ENCODE data around the gene PLAAT2.

Gene PLAAT2

DNA sequence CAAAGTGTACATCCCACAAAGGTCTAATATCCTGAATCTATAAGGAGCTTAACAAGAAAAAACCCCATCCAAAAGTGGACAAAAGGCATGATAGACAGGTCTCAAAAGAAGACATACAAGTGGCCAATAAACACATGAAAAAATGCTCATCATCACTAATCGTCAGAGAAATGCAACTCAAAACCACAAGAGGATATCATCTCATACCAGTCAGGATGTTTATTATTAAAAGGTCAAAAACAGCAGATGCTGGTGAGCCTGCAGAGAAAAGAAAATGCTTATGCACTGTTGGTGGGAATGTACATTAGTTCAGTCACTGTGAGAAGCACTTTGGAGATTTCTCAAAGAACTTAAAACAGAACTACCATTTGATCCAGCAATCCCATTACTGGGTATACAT lies 44.6 kb downstream of the PLAAT2 start:
- DNase-seq (ENCODE audit: low read depth) = no peak

DNA sequence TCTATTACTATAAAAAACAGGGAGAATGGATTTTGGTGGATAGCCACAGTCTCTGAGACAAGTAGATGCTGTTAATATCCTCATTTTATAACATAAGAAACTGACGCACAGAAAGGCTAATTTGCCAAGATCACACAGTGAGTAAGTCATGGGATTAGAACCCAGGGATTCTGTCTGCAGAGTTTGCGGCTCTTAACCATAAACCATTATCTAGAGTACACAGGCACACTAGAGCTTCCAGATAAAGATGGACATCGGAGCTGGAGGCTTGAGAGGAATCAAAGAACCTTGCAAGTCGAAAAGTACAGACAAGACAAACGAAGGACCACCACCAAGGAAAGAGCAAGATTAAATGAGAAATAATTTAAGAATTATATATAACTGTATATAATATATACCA lies 46.0 kb downstream of the PLAAT2 start:
- DNase-seq (ENCODE audit: low read depth) = no peak

DNA sequence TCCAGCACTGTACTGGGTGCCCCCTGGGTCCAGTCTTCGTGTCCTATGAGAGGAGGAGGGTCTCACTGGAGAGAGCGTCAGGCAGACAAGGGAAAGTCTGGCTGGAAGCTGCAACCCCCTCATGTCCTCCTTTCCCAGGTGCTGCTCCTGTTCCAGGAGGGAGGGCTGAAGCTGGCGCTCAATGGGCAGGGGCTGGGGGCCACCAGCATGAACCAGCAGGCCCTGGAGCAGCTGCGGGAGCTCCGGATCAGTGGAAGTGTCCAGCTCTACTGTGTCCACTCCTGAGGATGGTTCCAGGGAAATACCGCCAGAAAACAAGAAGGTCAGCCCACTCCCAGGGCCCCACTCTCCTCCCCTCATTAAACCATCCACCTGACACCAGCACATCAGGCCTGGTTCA lies 47.1 kb downstream of the PLAAT2 start:
- no peak for DNase-seq (ENCODE audit: low read depth)

DNA sequence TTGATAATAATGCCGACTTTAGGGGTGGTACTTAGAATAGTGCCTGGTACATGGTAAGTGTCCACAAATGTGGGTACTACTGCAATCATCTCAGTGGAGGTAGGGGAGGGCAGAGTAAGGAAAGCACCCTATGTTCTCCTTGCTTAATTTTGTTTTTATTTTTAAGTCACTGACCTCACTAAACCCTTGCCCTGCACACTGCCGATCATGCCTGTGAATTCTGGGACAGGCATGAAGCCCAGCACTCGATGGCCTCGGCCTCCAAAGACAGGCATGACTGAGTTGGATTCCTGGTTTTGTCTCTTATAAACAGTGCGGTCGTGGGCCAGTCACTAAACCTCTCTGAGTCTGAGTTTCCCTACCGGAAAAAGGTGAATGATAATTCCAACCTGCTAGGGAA lies 50.4 kb downstream of the PLAAT2 start:
- DNase-seq (ENCODE audit: low read depth) = no peak

DNA sequence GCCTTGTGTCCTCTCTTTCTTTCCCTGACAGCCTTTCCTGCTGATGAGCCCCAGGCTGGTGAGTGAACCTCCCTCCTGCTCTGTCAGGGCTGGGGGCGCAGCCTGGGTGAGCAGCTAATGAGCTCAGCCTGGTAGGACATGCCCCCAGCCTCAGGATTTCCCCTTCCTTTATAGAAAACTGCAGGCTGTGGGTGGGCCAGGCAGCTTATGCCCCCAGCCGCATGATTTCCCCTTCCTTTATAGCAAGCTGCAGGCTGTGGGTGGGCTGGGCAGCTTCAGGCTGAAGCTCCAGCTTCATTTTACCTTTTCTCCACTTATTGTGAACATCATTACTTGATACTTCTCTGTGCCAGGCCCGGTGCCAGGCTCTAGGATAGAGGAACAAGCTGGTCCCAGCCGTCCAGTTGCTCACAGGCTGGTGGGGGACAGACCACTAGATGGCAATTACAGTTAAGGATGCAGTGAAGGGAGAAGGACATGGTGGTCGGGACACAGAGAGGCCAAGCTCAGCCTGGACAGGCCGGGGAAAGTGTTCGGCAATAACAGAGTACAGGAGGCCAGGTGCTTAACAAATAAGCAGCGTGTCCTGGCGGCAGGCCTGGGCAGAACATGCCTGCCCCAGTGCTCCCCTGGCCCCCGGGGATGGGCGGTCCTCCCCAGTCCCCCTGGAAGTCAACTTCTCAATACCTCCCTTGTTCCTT lies 52.0 kb downstream of the PLAAT2 start:
- DNase-seq (ENCODE audit: low read depth) = no peak

DNA sequence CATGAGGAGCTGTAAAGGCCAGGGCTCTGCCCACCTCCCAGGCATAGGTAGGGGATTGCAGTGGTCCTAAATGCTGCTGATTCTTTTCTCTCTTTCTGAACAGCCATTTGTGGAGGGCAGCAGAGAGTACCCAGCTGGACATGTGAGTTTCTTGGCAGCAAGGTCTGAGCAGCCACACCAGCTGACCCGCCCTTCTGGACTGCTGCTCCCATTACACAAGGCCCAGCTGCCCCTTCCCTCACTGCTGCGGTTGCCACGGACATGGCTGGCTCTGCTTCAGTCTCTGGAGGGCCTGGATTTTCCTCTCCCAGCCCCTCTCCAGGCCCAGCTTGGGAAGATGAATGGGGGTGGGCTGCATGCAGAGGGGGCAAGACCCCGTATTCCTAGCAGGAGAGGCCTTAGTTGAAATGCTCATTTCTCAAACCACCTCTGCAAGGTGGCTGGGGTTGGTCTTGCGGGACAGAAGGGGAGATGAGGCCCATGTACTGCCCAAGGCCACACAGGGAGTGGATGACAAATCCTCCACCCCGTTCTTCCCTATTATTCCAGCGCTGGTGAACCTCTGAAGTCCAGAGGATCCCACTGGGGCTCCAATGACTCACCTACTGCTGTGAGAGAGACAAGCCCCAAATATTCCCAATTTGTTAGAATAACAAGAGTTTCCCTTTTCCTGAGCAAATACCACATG lies 52.7 kb downstream of the PLAAT2 start:
- no peak for DNase-seq (ENCODE audit: low read depth)

DNA sequence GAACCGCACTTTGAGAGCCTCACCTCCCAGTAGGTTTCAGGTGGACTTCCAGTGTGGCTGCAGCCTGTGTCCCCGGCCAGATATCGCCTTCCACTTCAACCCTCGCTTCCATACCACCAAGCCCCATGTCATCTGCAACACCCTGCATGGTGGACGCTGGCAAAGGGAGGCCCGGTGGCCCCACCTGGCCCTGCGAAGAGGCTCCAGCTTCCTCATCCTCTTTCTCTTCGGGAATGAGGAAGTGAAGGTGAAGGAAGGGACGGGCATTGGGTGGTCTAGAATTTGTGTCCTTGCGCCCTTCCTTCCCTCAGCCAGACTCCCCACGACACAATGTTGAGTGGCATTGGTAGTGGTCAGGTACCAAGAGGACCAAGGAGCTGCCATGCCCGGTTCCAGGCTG lies 54.4 kb downstream of the PLAAT2 start:
- no peak for DNase-seq (ENCODE audit: low read depth)

DNA sequence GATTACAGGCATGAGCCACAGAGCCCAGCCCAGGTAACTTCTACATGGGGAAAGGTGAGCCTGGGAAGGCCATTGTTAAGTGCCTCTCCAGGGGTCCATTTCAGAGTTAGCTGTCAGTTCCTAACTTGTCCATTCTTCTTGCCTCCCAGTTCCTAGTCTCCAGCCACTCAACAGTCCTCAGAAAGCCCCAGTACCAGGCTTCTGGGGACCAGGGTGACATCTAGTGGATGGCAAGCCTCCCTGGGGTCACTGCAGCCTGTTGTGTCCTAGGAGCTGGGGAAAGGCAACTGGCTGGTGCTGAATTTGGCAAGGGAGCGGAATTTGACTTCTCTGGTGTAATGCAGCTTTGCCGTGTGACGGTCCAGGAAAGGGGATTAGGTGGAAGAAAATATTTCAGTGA lies 55.2 kb downstream of the PLAAT2 start:
- no peak for DNase-seq (ENCODE audit: low read depth)

DNA sequence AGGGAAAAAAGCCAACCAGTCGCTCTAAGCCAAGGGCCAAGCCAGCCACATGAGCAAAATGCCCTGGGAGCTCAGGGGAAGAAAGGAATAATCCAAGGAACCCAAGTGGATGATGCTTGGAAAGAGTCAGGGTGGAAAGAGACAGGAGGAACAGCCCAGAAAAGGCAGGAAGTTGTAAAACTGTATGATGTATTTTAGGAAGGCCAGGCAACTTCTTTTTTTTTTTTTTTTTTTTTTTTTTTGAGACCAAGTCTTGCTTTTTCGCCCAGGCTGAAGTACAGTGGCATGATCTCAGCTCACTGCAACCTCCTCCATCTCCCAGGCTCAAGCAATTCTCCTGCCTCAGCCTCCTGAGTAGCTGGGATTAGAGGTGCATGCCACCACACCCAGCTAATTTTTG lies 55.7 kb downstream of the PLAAT2 start:
- DNase-seq (ENCODE audit: low read depth) = no peak

DNA sequence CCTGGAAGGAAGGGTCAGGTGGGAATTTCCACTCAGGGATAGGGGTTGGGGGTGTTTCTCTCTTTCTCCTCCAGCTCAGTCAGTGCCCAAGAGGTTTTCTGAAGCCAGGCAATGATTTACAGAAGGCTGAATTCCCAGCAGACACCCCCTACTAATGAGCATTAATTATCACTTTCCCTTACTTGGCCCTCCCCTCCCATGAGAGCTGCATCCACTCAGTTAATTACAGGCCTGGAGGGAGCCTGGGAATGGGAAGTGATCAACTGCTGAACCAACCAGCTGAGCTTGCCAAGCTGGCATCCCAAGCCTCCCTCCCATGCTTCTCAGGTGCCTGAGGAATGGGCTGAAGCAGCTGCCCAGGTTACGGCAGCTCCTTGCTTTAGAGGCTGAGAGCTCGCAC lies 56.3 kb downstream of the PLAAT2 start:
- no peak for DNase-seq (ENCODE audit: low read depth)

DNA sequence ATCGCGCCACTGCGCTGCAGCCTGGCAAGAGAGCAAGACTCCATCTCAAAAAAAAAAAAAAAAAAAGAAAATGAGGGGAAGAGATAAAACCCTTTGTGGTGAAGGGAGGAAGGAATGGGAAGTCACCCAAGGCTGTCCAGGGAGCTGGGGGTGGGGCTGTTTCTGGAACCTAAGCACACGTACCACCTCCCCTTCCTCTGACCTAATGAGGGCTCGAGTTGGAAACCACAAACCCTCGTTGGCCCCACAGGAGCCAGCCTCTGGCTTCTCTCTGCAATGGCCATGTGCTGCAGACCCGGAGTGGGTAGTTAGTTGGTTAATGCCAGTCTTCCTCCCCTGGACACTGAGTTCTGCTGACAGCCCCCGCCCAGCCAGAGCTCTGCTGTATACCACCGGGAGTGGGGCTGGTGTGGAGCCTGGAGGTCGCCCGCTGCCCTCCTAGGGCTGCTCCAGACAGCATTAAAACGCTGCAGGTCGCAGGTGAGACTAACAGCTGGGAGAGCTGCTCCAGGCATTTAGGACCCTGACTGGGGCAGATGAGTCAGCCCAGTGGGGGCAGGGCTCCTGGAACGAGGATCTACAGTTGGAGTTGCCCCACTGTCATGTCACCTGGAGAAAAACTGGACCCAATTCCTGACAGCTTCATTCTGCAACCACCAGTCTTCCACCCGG lies 57.2 kb downstream of the PLAAT2 start, which contains the start of gene LGALS12:
TSS of gene LGALS12 (plus strand) at position 228 of the 672 bp plus-strand sequence. CDS start at position 603, 375 bp downstream.
- no peak for DNase-seq (ENCODE audit: low read depth)

DNA sequence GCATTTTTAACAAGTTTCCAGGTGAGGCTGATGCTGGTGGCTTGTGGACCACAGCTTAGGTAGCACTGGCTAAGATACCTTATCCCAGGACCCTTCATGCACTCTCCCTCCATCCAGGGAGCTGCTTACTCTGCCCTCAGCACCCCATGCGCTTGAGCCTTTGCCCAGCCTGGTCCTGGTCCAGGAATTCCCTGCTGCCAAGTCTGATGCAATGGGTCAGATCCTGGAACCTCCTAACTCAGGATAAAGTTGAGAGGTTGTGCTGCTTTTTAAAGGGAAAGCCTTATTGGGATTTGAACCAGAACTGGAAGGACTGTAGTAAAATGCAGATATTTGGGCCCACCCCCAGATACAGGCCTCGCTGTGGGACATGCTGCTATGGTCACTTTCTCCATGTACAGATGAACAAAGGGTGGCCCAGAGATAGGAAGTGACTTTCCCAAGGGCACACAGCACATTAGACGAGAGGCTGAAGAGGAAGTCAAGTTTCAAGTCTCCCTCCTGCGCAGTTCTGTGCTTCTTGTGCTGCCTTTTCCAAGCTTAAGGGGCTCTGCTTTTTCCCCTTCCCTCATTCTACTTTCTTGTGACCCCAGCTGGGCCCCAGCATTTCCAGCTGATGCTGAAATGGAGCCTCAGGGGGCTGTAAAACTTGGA lies 58.1 kb downstream of the PLAAT2 start:
- DNase-seq (ENCODE audit: low read depth) = no peak

DNA sequence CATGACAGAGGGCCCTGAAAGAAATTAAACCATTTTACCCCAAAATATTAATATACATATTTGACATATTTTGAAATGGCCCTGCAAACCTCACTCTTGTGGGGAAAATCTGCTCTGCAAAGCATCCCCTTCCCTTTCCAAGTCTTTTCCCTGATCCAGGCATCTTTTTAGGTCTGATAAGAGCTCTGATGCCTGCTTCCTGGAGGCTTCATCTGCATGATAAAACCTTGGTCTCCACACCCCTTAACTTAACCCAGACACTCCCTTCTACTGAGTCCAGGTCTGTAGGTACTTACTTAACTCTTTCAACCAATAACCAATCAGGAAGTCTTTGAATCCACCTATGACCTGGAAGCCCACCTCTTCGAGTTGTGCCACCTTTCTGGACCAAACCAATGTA lies 59.1 kb downstream of the PLAAT2 start:
- no peak for DNase-seq (ENCODE audit: low read depth)

DNA sequence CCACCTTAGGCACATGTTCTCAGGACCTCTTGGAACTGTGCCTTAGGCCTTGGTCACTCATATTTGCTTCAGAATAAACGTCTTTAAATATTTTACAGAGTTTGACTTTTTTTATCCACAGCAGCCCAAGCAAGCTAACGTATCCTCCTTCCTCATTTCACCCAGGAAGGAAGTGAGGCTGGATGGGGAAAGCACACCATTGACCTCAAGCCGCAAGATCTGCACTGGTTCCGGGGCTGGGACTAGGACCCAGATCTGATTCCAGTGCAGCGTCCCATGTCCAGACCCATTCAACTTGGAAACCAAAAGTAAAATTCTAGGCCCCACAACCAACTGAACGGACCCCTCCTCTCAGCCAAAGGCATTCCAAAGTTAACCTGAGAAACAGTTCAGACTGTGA lies 59.7 kb downstream of the PLAAT2 start:
- no peak for DNase-seq (ENCODE audit: low read depth)

Data from activated T-cell treated with anti-CD3 and anti-CD28 coated beads for 24 hours (primary cell).